NCI-H345 treated with DMSO at 0.1 percent for 48 hours (cell line): ENCODE data around the gene SLC25A38.
"Not testable (repeated sequence)": the region's sequence is repeated elsewhere in the genome, so short reads cannot be mapped to it uniquely, and the experiment has no call there.

Source experiments
- DNase-seq: peaks from one replicate; lab custom pipeline; 2025; ENCODE audit not compliant: unreplicated experiment; lab: John Stamatoyannopoulos, UW

SLC25A38 gene, protein sequence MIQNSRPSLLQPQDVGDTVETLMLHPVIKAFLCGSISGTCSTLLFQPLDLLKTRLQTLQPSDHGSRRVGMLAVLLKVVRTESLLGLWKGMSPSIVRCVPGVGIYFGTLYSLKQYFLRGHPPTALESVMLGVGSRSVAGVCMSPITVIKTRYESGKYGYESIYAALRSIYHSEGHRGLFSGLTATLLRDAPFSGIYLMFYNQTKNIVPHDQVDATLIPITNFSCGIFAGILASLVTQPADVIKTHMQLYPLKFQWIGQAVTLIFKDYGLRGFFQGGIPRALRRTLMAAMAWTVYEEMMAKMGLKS

DNA sequence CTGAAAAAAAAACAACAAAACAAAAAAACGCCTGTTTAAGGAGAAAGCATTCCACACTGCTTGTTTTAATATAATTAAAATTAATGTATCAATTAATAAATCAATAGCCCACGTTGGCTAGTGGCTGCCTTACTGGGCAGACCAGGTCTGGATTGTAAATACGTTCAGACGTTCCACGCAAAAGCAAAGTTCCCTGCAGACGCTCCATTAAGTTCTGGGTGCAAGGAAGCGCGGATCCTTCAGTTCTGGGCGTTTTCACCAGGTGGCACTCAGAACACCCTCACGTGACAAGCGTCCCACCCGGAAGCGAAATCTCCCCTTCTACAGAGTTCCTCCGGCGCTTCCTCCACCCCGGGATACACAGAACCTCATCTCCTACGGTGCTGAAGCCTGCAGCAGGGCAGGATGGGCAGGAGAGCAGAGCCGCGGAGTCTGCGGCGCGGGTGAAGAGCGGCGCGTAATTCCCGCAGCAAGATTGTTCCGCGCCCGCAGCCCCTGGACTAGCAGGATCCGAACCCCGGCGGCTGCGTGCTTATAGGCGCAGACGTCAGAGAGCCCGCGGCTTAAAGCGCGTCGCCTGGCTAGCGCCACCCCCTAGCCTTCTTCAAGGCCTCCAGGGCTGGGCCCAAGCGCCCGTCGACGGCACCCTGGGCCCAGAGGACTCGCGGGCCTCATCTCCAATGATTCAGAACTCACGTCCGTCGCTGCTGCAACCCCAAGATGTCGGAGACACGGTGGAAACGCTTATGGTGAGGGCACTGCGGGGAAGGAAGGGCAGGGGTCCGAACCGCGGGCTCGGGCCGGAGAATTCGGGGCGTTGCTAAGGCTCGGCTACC is at the start of gene SLC25A38:
Gene SLC25A38, plus strand, starts transcription at position 326 of the 836 bp plus-strand sequence. Its CDS starts 355 bp downstream, at position 681.
- no peak for DNase-seq

DNA sequence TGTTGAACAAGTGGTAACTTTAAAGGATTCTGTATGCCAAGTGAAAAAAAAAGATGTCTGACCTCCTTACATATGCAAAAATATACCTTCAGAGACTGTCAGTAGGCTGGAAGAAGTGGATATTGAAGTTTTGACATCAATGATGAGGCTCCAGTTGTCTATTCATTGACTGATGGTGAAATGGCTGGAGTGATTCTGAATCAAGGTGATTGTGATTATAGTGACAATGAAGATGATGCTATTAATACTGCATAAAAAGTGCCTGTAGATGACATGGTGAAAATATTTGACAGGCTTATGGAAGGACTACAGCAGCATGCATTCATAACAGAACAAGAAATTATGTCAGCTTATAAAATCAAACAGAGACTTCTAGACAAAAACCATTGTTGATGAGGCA is 49.6 kb upstream of the SLC25A38 start:
- DNase-seq, result no peak

DNA sequence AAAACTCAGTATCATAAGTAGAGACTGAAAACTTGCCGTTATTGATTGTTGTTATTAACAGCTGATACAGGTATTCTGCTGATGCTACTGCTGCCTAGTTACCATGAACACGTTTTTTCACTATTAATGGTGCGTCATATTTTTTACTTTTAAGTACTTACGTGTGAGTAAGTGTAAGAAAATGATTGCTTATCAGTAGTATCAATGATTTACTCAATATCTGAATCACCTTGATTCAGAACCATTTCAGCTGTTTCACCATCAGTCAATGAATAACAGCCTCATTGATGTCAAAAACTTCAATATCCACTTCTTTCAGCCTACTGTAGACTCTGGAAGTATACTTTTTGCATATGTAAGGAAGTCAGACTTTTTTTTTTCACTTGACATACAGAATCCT is 49.0 kb upstream of the SLC25A38 start:
- no peak for DNase-seq

DNA sequence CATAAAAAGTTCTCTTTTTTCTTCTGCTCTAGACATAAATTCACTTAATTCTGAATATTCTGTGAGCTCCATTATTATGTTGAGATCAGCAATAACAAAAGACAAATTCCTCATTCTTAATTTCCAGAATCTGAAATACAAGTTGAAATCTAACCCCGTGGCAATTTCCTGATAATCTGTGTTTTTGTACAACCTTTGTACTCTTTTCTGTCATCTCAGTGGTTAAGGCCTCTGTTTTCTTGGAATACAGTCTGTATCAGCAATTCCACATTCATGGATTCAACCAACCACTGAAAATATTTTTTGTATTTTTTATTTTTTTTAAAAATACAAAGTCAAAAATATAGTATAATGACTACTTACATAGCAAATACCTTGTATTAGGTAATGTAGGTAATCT is 45.0 kb upstream of the SLC25A38 start:
- DNase-seq, result no peak

DNA sequence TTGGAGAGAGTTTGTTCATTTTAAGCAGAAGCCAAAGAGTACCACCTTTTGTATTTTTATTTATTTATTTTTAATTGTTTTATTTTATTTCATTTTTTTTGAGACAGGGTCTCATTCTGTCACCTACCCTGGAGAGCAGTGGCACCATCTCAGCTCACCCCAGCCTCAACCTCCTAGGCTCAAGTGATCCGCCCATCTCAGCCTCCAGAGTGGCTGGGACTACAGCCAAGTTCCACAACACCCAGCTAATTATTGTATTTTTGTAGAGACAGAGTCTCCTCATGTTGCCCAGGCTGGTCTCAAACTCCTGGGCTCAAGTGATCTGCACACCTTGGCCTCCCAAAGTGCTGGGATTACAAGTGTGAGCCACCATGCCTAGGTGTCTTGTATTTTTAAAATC is 44.1 kb upstream of the SLC25A38 start:
- DNase-seq, result no peak

DNA sequence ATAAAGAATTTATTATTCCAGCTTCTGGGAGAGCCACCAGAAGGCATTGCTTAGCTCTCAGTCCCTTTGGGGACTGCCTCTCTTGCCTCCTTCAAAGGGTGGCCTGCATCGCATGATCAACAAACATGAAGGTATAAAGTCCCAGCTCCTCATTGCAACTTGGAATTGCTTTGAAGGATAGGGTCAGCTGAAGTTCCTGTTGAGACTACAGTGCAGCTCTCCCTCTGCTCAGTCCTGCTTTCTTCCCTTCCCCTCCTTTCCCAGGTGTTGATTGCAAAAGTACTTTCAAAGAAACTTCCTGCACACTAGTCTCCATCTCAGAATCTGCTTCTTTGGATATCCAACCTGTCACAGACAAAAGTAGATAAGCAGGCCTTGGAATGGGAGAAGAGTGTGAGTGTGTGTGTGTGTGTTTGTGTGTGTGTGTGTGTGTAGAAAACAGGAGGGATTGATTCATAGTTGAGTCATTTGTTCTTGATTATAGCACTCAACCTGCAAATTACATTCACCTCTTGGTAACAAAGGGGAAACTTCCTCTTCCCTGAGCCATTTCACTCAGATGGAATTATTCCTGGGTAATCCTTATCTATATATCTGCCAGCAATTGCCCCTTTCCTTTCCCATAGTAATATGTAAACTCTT is 40.0 kb upstream of the SLC25A38 start:
- no peak for DNase-seq

DNA sequence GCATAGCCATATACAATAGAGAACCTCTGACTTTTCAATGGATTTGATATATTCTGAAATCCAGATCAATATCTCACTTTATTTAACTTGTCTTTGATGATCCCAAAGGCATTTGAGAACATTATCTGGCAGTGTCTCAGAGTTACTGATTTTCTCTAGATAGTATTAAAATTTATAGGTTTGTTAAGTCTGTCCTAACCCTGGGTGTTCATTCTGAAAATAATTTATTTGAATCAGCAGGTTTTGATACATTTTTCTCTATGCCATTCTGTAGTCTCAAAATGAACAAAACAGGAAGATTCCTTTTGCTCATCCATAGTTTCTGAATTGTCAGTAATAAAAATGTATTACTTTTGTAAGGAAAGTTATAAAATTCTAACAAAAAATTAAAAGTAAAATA is 39.4 kb upstream of the SLC25A38 start:
- DNase-seq, result no peak

DNA sequence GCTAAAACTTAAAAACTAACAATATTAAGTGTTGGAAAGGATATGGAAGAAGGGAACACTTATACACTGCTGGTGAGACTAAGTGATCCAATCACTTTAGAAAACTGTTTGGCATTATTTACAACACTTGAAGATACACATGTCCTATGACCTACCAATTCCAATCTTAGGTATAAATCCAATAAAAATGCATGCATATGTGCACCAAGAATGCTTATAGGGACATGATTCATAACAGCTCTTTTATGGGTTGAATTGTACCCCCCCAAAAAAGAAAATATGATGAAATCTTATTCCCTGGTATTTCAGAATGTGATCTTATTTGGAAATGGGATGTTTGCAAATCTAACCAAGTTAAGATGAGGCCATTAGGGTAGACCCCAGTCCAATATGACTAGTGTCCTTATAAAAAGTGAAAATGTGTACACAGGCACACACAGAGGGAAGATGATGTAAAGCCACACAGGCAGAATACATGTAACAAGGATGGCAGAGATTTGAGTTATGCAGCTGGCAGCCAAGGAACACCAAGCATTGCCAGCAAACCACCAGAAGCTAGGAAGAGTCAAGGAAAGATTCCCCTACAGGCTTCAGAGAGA is 38.3 kb upstream of the SLC25A38 start:
- no peak for DNase-seq

DNA sequence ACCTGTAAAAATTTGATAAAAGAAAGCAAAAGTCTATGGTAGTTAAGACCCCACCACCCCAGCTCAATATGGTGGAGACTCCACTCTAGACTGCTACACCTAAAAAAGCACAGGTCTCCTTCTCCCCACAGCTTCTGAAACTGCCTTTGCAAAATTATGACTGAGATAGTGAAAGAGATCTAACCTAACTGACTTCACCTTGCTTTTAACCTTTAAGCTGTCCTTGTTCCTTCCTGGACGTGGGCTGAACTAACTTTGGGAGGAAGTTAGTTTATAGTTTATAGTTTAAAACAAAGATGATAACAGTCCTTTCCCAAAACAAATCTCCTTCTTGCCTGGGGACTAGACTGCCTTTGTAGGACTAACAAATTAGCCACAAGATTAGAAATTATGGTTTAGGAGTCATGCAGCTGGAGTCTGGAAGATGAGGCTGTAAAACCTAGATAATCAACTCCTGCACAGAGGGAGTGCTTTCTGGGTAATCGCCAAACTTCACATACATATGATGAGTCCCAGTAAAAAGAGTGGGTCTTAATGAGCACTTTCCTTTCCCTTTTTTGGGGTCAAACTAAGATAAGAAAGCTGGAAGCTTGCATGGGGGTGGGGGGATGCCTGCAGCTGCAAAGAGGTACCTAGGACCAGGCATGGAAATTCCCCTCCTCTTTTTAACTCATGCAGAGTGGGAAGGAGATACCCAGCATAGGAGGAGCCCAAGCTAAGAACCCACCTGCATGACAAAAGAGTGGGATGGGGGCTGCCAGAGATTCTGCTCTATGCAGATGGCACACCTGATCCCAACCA is 36.2 kb upstream of the SLC25A38 start:
- DNase-seq, result no peak

DNA sequence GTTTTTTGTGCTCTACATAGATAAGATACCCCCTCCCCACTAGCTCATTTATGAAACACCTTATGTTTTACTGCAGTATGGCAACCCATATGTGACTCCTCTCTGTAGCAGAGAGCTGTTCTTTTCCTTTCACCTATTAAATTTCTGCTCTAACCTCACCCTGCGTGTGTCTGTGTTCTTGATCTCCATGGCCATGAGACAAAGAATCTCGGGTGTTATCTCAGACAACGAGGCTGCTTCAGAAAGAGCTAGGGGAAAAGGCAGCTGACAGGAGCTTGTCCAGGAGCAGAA is 35.6 kb upstream of the SLC25A38 start:
- no peak for DNase-seq

DNA sequence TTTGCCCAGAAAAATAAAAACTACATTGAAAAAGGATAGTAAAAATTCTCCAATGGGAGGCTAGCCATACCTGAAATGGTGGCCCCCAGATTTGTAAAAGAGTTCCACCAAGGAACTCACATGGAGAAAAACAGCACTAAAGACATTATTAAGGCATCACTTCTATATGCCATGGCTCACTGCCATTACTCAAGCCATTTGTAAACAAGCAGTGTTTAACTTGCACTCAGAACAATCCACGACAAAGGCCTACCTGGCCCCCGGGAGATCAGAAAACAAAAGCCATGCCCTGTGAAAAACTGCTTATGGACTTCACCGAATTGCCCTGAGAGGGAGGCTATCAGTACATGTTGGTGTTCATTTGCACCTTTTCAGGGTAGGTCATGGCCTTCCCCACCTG is 34.1 kb upstream of the SLC25A38 start:
- peak; percentile 59 for DNase-seq

DNA sequence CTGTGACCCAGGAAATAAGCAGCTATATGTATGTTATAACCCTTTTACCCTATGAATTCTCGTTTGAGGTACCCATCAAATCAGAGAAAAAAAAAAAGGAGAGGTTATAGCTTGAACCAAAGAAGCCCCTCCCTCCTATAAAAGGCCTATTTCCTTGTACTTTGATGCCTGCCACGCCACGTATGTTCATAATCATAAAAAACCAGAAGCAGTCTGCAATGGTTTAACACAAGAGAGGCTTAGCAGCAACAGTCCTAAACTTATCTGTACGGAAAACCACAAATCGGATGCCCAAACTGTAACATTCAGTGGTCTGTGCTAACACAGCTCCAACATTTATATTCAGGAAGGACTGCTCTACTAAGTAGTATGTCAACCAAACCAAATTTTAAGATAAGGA is 32.5 kb upstream of the SLC25A38 start:
- no peak for DNase-seq

DNA sequence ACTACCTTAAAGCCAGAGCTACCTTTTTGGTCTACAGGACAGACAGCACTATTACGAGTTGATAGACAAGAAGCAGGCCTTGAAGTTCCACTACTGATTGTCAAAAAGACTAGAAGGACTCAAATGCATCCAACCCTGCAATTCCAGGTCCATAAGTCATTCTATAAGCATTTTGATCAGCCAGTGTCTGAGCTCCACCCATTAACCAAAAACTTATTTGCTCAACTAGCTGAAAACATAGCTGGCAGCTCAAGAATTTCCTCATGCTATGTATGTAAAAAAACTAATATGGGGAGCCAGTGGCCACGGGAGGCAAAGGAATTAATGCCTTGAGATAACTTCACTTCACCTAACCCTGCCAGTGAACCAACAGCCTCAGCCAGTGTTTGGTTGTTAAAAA is 32.0 kb upstream of the SLC25A38 start:
- DNase-seq, result not testable (repeated sequence)

DNA sequence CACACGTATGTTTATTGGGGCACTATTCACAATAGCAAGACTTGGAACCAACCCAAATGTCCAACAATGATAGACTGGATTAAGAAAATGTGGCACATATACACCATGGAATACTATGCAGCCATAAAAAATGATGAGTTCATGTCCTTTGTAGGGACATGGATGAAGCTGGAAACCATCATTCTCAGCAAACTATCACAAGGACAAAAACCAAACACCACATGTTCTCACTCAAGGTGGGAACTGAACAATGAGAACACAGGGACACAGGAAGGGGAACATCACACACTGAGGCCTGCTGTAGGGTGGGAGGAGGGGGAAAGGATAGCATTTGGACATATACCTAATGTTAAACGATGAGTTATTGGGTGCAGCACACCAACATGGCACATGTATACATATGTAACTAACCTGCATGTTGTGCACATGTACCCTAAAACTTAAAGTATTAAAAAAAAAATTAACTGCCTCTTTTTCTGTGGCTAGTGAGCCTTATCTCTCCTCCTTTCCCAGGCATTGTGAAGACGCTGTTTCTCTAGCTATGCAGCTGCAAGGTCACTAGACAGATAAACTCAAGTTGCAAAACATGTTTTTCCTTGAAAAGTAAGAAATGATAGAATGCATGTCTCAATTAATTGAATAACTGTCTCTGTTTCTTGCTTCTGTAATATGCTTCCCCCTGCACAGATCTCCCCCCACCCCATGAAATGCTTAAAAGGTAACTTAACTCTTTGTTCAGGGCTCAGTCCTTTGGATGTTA is 29.8 kb upstream of the SLC25A38 start:
- DNase-seq, result not testable (repeated sequence)

DNA sequence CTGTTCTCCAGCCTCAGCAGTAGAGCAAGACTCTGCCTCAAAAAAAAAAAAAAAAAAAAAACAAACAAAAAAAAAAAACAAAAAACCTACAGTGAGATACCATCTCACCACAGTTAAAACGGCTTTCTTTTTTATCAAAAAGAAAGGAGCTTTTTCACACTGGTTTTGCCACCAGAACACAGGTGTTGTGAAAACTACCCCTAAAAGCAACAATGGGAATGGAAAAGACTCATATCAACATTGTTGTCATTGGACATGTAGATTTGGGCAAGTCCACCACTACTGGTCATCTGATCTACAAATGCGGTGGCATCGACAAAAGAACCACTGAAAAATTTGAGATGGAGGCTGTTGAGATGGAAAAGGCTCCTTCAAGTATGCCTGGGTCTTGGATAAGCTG is 24.8 kb upstream of the SLC25A38 start:
- DNase-seq, result no peak

DNA sequence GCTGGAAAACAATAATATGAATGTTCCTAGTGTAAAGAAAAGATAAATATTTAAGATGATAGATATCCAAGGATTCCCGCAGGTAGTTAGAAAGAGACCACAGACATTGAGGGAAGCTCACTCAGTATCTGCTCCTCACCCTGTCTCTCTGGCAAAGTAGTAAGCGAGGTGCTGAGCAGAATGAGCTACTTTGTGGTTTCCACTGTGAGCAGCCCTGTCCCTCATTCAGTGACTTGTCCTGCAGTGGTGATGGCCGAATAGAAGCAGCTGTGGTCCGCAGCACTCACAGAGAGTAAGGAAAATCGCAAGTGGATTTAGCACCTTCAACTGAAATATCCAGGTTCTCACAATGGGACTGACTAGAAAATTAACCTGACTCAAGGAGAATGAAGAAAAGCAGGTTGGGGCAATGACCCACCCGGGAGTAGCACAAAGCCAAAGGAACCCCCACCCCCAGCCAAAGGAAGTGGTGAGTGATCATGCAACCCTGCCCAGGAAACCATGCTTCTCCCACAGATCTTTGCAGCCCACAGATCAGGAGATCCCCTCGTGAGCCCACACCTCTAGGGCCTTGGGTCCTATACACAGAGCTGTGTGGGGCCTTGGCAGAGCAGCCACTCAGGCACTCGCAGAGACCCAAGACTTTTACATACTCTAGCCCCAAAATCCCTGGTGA is 21.8 kb upstream of the SLC25A38 start:
- no peak for DNase-seq

DNA sequence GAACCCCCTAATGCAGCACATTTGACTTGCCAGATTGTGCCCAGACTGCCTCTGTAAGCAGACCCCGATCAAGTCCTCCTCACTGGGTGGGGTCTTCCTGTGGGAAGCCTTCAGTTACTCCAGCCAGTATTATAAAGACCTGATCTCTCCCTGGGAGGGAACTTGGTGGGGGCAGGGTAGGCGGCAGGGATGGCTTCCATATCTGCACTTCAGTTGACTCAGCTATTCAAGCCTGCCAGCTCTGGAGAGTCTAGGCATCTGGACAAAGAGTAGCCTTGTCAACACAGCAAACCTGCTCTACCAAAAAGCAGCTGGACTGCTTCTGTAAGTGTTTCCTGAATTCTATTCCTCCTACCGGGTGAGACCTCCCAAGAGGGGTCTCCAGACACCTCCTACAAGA is 21.0 kb upstream of the SLC25A38 start:
- DNase-seq, result no peak

DNA sequence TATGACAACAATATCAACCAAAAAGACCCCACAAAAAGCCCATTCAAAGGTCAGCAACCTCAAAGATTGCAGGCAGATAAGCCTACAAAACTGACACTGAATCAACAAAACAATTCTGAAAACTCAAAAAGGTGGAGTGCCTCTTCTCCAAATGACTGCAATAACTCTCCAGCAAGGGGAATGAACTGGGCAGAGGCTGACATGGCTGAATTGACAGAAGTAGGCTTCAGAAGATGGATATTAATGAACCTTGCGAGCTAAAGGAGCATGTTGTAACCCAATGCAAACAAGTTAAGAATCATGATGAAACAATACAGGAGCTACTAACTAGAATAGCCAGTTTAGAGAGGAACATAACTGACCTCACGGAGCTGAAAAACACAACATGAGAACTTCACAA is 20.4 kb upstream of the SLC25A38 start:
- no peak for DNase-seq

DNA sequence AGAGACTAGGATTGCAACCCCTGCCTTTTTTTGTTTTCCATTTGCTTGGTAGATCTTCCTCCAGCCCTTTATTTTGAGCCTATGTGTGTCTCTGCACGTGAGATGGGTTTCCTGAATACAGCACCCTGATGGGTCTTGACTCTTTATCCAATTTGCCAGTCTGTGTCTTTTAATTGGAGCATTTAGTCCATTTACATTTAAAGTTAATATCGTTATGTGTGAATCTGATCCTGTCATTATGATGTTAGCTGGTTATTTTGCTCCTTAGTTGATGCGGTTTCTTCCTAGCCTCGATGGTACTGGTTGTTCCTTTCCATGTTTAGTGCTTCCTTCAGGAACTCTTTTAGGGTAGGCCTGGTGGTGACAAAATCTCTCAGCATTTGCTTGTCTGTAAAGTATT is 12.7 kb upstream of the SLC25A38 start:
- not testable (repeated sequence) for DNase-seq

DNA sequence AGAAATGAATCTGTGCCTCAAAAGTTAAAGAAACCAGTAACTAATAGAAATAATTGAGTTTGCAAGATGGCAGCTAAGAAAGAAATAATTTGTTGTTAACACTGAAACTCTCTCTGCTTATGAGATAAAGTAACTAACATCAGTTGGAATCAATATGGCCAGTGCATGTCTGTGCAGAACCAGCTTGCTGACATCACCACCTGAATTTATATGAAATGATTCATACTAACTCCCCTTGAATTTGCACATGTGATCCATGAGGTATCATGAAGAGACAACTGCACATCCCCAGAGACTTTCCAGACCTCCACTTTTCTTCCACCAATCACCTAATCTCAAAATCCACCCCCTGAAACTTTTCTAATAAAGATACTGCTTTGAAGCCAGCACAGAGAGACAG is 10.3 kb upstream of the SLC25A38 start:
- DNase-seq, result no peak
